Central memory CD4-positive, alpha-beta T cell (primary cell): Measurements from ENCODE around the gene FOXJ3.

Source experiments
- DNase-seq: peaks from one replicate; pipeline ENCODE4 v3.0.0; 2022

FOXJ3 gene

GRCh38 chr1:42139444-42139843 lies 195.6 kb downstream of the FOXJ3 start:
- no peak for DNase-seq

DNA sequence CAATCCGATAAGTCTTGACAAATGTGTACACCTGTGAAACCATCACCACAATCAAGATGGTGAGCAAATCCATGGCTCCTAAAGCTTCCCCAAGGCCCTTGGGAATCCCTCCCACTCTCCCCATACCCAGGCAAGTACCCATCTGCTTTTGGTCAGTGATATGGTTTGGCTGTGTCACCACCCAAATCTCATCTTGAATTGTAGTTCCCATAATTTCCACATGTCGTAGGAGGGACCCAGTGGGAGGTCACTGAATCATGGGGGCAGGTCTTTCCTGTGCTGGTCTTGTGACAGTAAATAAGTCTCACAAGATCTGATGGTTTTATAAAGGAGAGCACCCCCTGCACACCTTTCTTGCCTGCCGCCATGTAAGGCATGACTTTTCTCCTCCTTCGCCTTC lies 196.4 kb downstream of the FOXJ3 start:
- DNase-seq, result no peak

DNA sequence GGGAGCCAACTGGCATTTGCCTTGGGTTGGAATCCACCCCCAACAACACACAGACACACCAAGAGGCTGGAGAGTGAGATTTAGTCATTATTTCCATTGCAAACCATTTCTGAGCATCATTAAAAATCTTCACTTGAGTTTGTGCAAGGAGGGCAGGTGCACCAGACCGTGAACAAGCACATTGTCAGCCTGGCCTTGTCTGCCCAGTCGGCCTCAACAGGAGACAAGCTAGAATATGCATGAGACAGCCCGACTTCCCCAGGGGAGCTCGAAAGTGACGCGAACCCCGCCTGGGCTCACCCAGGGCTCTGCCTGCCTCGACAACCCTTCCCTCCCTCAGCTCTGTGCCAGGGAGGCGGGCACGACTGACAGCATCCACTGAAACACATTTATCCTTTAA lies 197.3 kb downstream of the FOXJ3 start:
- no peak for DNase-seq

DNA sequence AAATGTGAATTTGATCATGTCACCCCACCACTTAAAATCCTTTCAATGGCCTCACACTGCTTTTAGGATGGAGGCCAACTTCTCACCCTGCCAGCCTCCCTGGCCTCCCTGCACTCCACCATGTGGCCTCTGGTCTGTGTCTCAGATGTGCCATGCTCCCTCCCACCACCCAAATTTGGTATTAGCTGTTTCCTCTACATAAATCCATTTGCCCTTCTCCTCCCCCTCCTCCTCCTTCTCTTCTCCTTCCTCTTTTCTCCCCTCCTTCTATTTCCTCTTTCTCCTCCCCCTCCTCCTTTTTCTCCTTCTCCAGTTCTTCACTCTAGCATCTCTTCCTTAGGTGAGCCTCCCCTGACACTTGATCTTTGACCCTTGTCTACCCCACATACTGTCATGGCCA lies 198.6 kb downstream of the FOXJ3 start:
- no peak for DNase-seq

DNA sequence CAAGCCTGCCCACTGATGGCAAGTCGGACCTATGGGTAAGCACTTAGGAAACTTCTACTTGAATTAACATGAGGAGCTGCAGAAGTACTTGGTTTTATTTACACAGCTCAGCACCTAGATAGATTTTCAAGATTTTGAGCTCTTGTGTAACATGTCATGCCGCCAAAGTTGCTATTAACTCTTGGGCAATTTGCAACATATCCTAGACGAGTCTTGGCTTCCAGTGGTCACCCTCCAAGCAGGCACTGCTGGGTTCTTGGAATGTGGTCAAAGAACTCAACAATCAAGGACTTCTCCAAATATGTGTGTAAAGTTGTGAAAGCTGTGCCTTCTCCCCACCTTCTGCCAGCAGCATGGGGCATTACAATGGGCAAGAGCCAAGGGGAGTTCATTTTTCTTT lies 199.6 kb downstream of the FOXJ3 start:
- no peak for DNase-seq

GRCh38 chr1:42133809-42134526 lies 201.1 kb downstream of the FOXJ3 start:
- DNase-seq, result no peak

- DNase-seq, result no peak
Measured at GRCh38 chr1:42133390-42133789, 201.6 kb downstream of the FOXJ3 start.

- DNase-seq, result no peak
Measured at GRCh38 chr1:42130061-42130660, 204.9 kb downstream of the FOXJ3 start.

DNA sequence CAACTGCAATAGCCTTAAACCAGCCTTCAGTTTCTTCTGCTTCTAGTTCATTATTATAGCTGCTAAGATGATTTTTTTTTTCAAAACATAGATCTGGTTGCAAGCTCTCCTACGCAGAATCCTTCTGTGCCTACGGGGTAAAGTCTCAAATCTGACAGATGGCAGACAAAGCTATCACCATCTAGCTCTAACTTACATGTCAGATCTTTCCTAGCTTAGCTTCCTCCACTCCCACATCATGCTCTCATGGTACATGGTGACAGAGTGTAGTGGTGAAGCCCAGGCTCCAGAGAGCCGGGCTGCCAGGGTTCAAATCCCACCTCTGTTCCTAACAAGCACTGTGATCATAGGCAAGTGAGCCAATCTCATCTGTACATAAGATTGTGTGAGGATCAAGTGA lies 206.1 kb downstream of the FOXJ3 start:
- no peak for DNase-seq

- DNase-seq, result no peak
Measured at GRCh38 chr1:42128499-42128898, 206.5 kb downstream of the FOXJ3 start.

- DNase-seq, result no peak
Measured at GRCh38 chr1:42127767-42128166, 207.3 kb downstream of the FOXJ3 start.
